Measurements from ENCODE around the gene OR7G3. TPM values are rescaled to one million over a fixed set of nuclear protein-coding genes. Genes with fewer than 3 reads are reported as not detected.

OR7G3 gene
- total and polyA plus RNA-seq, 9 donors, result not detected

DNA sequence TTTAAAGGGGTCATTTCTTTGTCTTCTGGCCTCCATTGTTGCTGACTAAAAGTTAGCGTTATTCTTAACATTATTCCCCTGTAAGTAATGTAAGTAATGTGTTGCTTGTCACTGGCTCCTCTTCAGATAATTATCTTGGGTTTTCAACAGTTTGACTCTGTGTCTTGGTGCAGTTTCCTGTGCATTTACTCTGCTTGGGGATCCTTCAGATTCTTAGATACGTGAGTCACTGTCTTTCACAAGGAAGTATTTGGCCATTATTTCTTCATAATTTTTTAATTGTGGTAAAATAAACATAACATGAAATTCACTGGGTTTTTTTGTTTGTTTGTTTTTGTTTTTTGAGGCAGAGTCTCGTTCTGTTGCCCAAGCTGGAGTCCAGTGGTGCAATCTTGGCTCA, 38.5 kb upstream of the OR7G3 start:
- DNase-seq, result no peak
- Histone ChIP-seq H3K4me3 (no peak overlapping the region), H3K9me3 (peaks cover 4 to 17% of the 10 kb centered on the region in 2 donors), H3K4me1 (ENCODE audit: insufficient read depth) (no peaks in the 10 kb centered on the region), H3K27me3 (no peaks in the 10 kb centered on the region), H3K27ac (no peak overlapping the region), H3K36me3 (peaks cover 8% of the 10 kb centered on the region)
- intact Hi-C loops (cut with DNase I), result no loop called here
- WGBS, 3 donors, result 95 to 96% (median 95%) methylated on average over 3 of the region's 3 CpGs
- TF ChIP-seq, protein P1, sequence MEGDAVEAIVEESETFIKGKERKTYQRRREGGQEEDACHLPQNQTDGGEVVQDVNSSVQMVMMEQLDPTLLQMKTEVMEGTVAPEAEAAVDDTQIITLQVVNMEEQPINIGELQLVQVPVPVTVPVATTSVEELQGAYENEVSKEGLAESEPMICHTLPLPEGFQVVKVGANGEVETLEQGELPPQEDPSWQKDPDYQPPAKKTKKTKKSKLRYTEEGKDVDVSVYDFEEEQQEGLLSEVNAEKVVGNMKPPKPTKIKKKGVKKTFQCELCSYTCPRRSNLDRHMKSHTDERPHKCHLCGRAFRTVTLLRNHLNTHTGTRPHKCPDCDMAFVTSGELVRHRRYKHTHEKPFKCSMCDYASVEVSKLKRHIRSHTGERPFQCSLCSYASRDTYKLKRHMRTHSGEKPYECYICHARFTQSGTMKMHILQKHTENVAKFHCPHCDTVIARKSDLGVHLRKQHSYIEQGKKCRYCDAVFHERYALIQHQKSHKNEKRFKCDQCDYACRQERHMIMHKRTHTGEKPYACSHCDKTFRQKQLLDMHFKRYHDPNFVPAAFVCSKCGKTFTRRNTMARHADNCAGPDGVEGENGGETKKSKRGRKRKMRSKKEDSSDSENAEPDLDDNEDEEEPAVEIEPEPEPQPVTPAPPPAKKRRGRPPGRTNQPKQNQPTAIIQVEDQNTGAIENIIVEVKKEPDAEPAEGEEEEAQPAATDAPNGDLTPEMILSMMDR (IDR thresholded peaks at IDR 0.05), result no peak
- TF ChIP-seq POLR2A (IDR thresholded peaks at IDR 0.05) (no peak), EP300 (IDR thresholded peaks at IDR 0.05) (no peak)

DNA sequence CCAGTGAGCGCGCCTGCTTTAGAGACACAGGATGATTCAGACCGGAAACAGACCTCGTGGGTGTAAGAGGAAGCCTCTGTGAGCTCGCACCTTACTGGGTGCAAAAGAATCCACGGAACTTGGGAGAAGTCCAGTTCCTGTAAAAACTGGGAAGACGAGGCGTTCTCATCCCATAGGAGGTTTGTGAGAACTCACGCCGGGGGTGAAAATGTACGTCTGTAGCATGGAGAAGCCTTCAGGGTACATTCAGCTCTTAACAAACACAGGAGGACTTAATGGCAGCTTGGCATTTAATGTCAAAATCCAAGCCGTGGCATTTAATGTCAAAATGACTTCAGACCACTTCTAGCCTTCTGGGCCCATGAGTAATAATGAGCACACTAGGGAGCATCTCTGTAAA, 34.7 kb upstream of the OR7G3 start:
- Histone ChIP-seq H3K36me3 (peaks cover 12% of the 10 kb centered on the region), H3K4me1 (ENCODE audit: insufficient read depth) (no peaks in the 10 kb centered on the region), H3K27me3 (no peaks in the 10 kb centered on the region), H3K4me3 (no peak overlapping the region), H3K27ac (no peak overlapping the region), H3K9me3 (peaks cover 4 to 39% of the 10 kb centered on the region in 2 donors)
- TF ChIP-seq POLR2A (IDR thresholded peaks at IDR 0.05) (no peak), EP300 (IDR thresholded peaks at IDR 0.05) (no peak)
- TF ChIP-seq, protein P1 (IDR thresholded peaks at IDR 0.05), result no peak
- WGBS, 3 donors, result 98 to 99% (median 98%) methylated on average over 12 of the region's 12 CpGs
- no peak for DNase-seq
- intact Hi-C loops (cut with DNase I), result no loop called here

DNA sequence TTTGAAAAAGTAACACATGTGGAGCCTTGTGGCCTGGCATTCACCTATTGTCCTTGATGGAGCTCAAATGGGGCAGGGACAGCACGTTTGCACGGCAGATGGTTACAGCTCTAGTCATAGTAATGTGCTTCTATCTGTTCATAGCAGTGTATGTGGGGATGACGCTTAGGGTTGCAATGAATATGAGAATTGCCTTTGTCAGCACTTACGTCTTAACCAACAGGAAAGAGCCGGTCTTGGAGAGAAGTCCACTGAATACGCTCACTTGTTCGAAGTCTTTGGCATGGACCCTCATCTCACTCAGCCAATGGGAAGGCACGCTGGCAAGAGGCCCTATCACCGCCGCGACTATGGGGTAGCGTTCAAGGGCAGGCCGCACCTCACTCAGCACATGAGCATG, 33.1 kb upstream of the OR7G3 start:
- Histone ChIP-seq H3K4me1 (ENCODE audit: insufficient read depth) (no peaks in the 10 kb centered on the region), H3K36me3 (peaks cover 12% of the 10 kb centered on the region), H3K9me3 (peaks cover 4 to 52% of the 10 kb centered on the region in 2 donors), H3K27ac (no peak overlapping the region), H3K27me3 (no peaks in the 10 kb centered on the region), H3K4me3 (no peak overlapping the region)
- intact Hi-C loops (cut with DNase I), result no loop called here
- TF ChIP-seq POLR2A (IDR thresholded peaks at IDR 0.05) (no peak), EP300 (IDR thresholded peaks at IDR 0.05) (no peak)
- TF ChIP-seq, protein P1 (IDR thresholded peaks at IDR 0.05), result no peak
- no peak for DNase-seq
- WGBS, 3 donors, result 97 to 98% (median 98%) methylated on average over 13 of the region's 13 CpGs

DNA sequence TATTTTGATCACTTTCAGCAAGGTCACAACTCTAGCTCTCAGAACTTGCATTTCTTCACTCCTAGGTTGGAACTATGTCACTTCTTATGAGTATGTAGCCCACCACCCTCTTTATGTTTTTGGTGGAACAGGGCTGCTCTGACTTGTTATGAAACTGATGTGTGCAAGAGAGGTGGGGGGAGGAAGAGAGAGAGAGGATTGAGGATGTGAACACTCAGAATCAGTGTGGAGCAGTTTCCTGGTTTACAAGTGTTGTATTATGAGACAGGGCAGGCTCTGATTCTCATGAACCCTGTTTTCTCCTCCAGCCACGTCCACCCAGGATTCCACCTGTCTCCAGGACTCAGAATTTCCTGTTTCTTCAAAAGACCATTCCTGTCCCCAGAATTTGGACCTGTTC, 29.6 kb upstream of the OR7G3 start:
- no peak for DNase-seq
- H3K4me1 ChIP-seq (ENCODE audit: insufficient read depth), result no peaks in the 10 kb centered on the region
- peaks cover 12% of the 10 kb centered on the region for H3K36me3 ChIP-seq
- intact Hi-C loops (cut with DNase I), result no loop called here
- WGBS, 3 donors, result 83 to 100% (median 96%) methylated on average over 1 of the region's 1 CpG
- peaks cover 0 to 53% of the 10 kb centered on the region in 2 donors for H3K9me3 ChIP-seq
- H3K27me3 ChIP-seq, result no peaks in the 10 kb centered on the region
- no peak overlapping the region for H3K4me3 ChIP-seq
- TF ChIP-seq EP300 (IDR thresholded peaks at IDR 0.05) (no peak), POLR2A (IDR thresholded peaks at IDR 0.05) (no peak)
- TF ChIP-seq, protein P1 (IDR thresholded peaks at IDR 0.05), result no peak
- H3K27ac ChIP-seq, result no peak overlapping the region
